H1 (cell line): ENCODE data around the gene MYRIP. TPM values are rescaled to one million over a fixed set of nuclear protein-coding genes. Genes with fewer than 3 reads are reported as not detected.

Experiments
- CTCF ChIA-PET: fragments of 300-600 bp; sonication (Branson Sonifier 250); formaldehyde crosslinking; loops from one replicate; lab custom pipeline; 2021; ENCODE audit not compliant: partially characterized antibody; lab: Charles Lee
- POLR2A ChIA-PET: fragments of 300-600 bp; sonication (Branson Sonifier 250); formaldehyde crosslinking; loops from one replicate; lab custom pipeline; 2021; ENCODE audit warnings: inconsistent platforms; ENCODE audit not compliant: partially characterized antibody; lab: Charles Lee
- DNase-seq, 2 experiments: peaks; one replicate each; pipeline versions ENCODE4 v3.0.0 to v3.0.0-alpha.2; 2010 to 2022; ENCODE audit warnings: low spot score in 2 of 2, low read depth in 1 of 2, mixed read lengths in 1 of 2
- FAIRE-seq: peaks from 2 replicates; lab custom pipeline; 2011; peaks lifted over from hg19 to GRCh38; lab: Jason Lieb, UNC
- H2AFZ ChIP-seq: 2 replicates; pipeline ENCODE4 v1.8.1; 2012; ENCODE audit warnings: low read length, inconsistent platforms
- H2AK5ac ChIP-seq: 2 replicates; pipeline ENCODE4 v1.6.1; 2013; ENCODE audit warnings: low read depth, low read length
- H2BK120ac ChIP-seq: replicated peaks from 2 replicates; pipeline ENCODE3; 2013; ENCODE audit warnings: low read depth, low read length, inconsistent platforms
- H2BK12ac ChIP-seq: 2 replicates; pipeline ENCODE4 v1.6.1; 2013; ENCODE audit warnings: low read depth, low read length
- H2BK15ac ChIP-seq: 2 replicates; pipeline ENCODE4 v1.6.1; 2013; ENCODE audit warnings: low read length
- H2BK20ac ChIP-seq: 2 replicates; pipeline ENCODE4 v1.6.1; 2013; ENCODE audit warnings: low read length
- H2BK5ac ChIP-seq: 2 replicates; pipeline ENCODE4 v1.6.1; 2013; ENCODE audit warnings: low read depth, low read length
- H3K14ac ChIP-seq: 2 replicates; pipeline ENCODE4 v1.6.1; 2013; ENCODE audit warnings: inconsistent platforms; ENCODE audit not compliant: insufficient read length
- H3K18ac ChIP-seq: 2 replicates; pipeline ENCODE4 v1.6.1; 2013; ENCODE audit warnings: low read length; ENCODE audit errors: extremely low read depth
- H3K23ac ChIP-seq: 2 replicates; pipeline ENCODE4 v1.6.1; 2013; ENCODE audit warnings: inconsistent platforms; ENCODE audit not compliant: insufficient read length
- H3K23me2 ChIP-seq: 2 replicates; pipeline ENCODE4 v1.6.1; 2013; ENCODE audit warnings: low read depth, low read length
- H3K27ac ChIP-seq: 2 replicates; pipeline ENCODE4 v1.6.1; 2011; ENCODE audit warnings: low read depth, low read length, inconsistent platforms
- H3K27me3 ChIP-seq, 4 experiments: replicated peaks in 1 of 4; 1 replicate in 1 of 4; 2 replicates in 3 of 4; pipeline versions ENCODE4 v1.6.1 to v1.8.1; 2011 to 2013; ENCODE audit warnings: low read length in 3 of 4, mild to moderate bottlenecking in 3 of 4, inconsistent platforms in 2 of 4, mixed read lengths in 2 of 4, moderate library complexity in 1 of 4; ENCODE audit not compliant: control insufficient read depth in 3 of 4, insufficient read depth in 3 of 4; ENCODE audit errors: extremely low read depth in 1 of 4
- H3K36me3 ChIP-seq, 4 experiments: 2 replicates each; pipeline versions ENCODE4 v1.6.1 to v1.8.1; 2011 to 2013; ENCODE audit warnings: mild to moderate bottlenecking in 4 of 4, low read length in 3 of 4, moderate library complexity in 2 of 4, control low read depth in 1 of 4, inconsistent platforms in 1 of 4; ENCODE audit not compliant: insufficient read depth in 4 of 4, control insufficient read depth in 2 of 4
- H3K4ac ChIP-seq: replicated peaks from 2 replicates; pipeline ENCODE3; 2013; ENCODE audit warnings: low read length, low read depth, mixed read lengths, inconsistent platforms; ENCODE audit not compliant: insufficient read length
- H3K4me1 ChIP-seq, 4 experiments: replicated peaks in 1 of 4; 1 replicate in 1 of 4; 2 replicates in 3 of 4; pipeline versions ENCODE4 v1.6.1 to v1.8.1; 2011 to 2013; ENCODE audit warnings: low read length in 3 of 4, inconsistent platforms in 2 of 4, mixed read lengths in 1 of 4; ENCODE audit not compliant: insufficient read depth in 4 of 4, control insufficient read depth in 3 of 4
- H3K4me2 ChIP-seq, 2 experiments: 2 replicates each; pipeline versions ENCODE4 v1.6.1 to v1.8.1; 2011 to 2013; ENCODE audit warnings: low read depth in 2 of 2, low read length in 2 of 2, control low read depth in 1 of 2, inconsistent platforms in 1 of 2, mild to moderate bottlenecking in 1 of 2; ENCODE audit not compliant: insufficient read depth in 1 of 2
- H3K4me3 ChIP-seq, 4 experiments: fragments of 200-600, 300-600 bp in 1 of 4; sonication (generic), shearing (Covaris generic), sonication (Bioruptor Twin) in 1 of 4; 2 replicates each; pipeline versions ENCODE4 v1.5.1 to v1.8.1; 2011 to 2016; ENCODE audit warnings: low read length in 4 of 4, low read depth in 3 of 4, control low read depth in 2 of 4, inconsistent platforms in 2 of 4, mild to moderate bottlenecking in 2 of 4, mixed read lengths in 1 of 4, moderate library complexity in 1 of 4; ENCODE audit not compliant: insufficient read depth in 2 of 4; ENCODE audit errors: extremely low read depth in 1 of 4
- H3K56ac ChIP-seq: replicated peaks from 2 replicates; pipeline ENCODE3; 2013; ENCODE audit warnings: low read depth, mild to moderate bottlenecking, mixed read lengths, low read length, inconsistent platforms; ENCODE audit not compliant: insufficient read length
- H3K79me1 ChIP-seq: 2 replicates; pipeline ENCODE4 v1.6.1; 2013; ENCODE audit warnings: low read depth, low read length, control low read depth
- H3K79me2 ChIP-seq, 2 experiments: 2 replicates each; pipeline versions ENCODE4 v1.6.1 to v1.8.1; 2012 to 2013; ENCODE audit warnings: low read length in 2 of 2, mild to moderate bottlenecking in 2 of 2, inconsistent platforms in 1 of 2; ENCODE audit not compliant: insufficient read depth in 2 of 2, control insufficient read depth in 1 of 2
- H3K9ac ChIP-seq, 4 experiments: replicated peaks in 1 of 4; 1 replicate in 1 of 4; 2 replicates in 3 of 4; pipeline versions ENCODE4 v1.6.1 to v1.8.1; 2011 to 2013; ENCODE audit warnings: low read depth in 3 of 4, low read length in 3 of 4, control low read depth in 2 of 4, mild to moderate bottlenecking in 2 of 4, moderate library complexity in 2 of 4, inconsistent platforms in 1 of 4; ENCODE audit errors: extremely low read depth in 1 of 4
- H3K9me3 ChIP-seq, 2 experiments: 2 replicates each; pipeline versions ENCODE4 v1.6.1 to v1.8.1; 2012 to 2013; ENCODE audit warnings: mild to moderate bottlenecking in 2 of 2, moderate library complexity in 2 of 2, control low read depth in 1 of 2, inconsistent platforms in 1 of 2, low read depth in 1 of 2, low read length in 1 of 2, mixed read lengths in 1 of 2; ENCODE audit not compliant: insufficient read depth in 2 of 2
- H4K20me1 ChIP-seq, 2 experiments: replicated peaks in 1 of 2; 2 replicates each; pipeline versions ENCODE3 to v1.8.1; 2011 to 2013; ENCODE audit warnings: inconsistent platforms in 2 of 2, low read length in 2 of 2, mild to moderate bottlenecking in 1 of 2; ENCODE audit not compliant: insufficient read depth in 2 of 2, control insufficient read depth in 1 of 2
- H4K5ac ChIP-seq: 2 replicates; pipeline ENCODE4 v1.6.1; 2013; ENCODE audit warnings: low read length, low read depth, mixed read lengths, inconsistent platforms; ENCODE audit not compliant: insufficient read length
- H4K8ac ChIP-seq: 2 replicates; pipeline ENCODE4 v1.8.0; 2013; ENCODE audit warnings: mild to moderate bottlenecking, moderate library complexity, low read length, inconsistent platforms; ENCODE audit not compliant: insufficient read depth; ENCODE audit errors: extremely low read depth
- H4K91ac ChIP-seq: replicated peaks from 2 replicates; pipeline ENCODE3; 2013; ENCODE audit warnings: low read length, mixed read lengths, inconsistent platforms; ENCODE audit not compliant: insufficient read length
- ASH2L ChIP-seq: fragments of 200-600, 300-600 bp; sonication (generic); IDR thresholded peaks from one replicate; pipeline ENCODE4 v1.7.1; 2017; ENCODE audit warnings: low read length
- GABPA ChIP-seq: IDR thresholded peaks from 2 replicates; pipeline ENCODE4 v1.6.1; 2011; ENCODE audit warnings: mild to moderate bottlenecking, low read length, moderate library complexity, borderline replicate concordance; ENCODE audit not compliant: insufficient read depth
- HDAC2 ChIP-seq, 2 experiments: fragments of 300-600 bp in 1 of 2; sonication (generic) in 1 of 2; IDR thresholded peaks; 2 replicates each; pipeline ENCODE4 v1.6.1; 2011 to 2012; ENCODE audit warnings: low read depth in 2 of 2, low read length in 2 of 2, mild to moderate bottlenecking in 2 of 2, moderate library complexity in 2 of 2, borderline replicate concordance in 1 of 2, inconsistent platforms in 1 of 2
- HDAC6 ChIP-seq: IDR thresholded peaks from one replicate; pipeline ENCODE4 v1.7.1; 2012; ENCODE audit warnings: low read depth, mild to moderate bottlenecking, inconsistent platforms, low read length, moderate library complexity
- MAX ChIP-seq: IDR thresholded peaks from 2 replicates; pipeline ENCODE4 v1.6.1; 2012; ENCODE audit warnings: inconsistent platforms
- RAD21 ChIP-seq, 2 experiments: IDR thresholded peaks in 1 of 2; conservative IDR thresholded peaks in 1 of 2; 2 replicates each; pipeline ENCODE4 v1.6.1; 2011; ENCODE audit warnings: low read depth in 2 of 2, low read length in 2 of 2, improper control_type of control experiment in 1 of 2, inconsistent platforms in 1 of 2, mild to moderate bottlenecking in 1 of 2, moderate library complexity in 1 of 2
- SAP30 ChIP-seq: fragments of 300-600 bp; sonication (generic); IDR thresholded peaks from 2 replicates; pipeline ENCODE4 v1.7.1; 2012; ENCODE audit warnings: low read length, moderate library complexity, mild to moderate bottlenecking, inconsistent platforms; ENCODE audit not compliant: insufficient read depth, insufficient replicate concordance
- SIN3A ChIP-seq, 2 experiments: IDR thresholded peaks in 1 of 2; conservative IDR thresholded peaks in 1 of 2; 2 replicates each; pipeline ENCODE4 v1.6.1; 2011 to 2012; ENCODE audit warnings: low read length in 2 of 2, improper control_type of control experiment in 1 of 2, low read depth in 1 of 2, mild to moderate bottlenecking in 1 of 2
- SP1 ChIP-seq: IDR thresholded peaks from 2 replicates; pipeline ENCODE4 v1.6.1; 2011; ENCODE audit warnings: low read depth, low read length
- TAF1 ChIP-seq: IDR thresholded peaks from 2 replicates; pipeline ENCODE4 v1.6.1; 2011; ENCODE audit warnings: mild to moderate bottlenecking, low read depth, low read length
- WGBS, 2 experiments: shearing (Covaris generic) in 1 of 2; methylation state at CpG; one replicate each; pipeline versions ENCODE4 v1.1.6 to v1.1.7; 2013 to 2015; ENCODE audit warnings: low lambda C conversion rate in 2 of 2, mixed read lengths in 2 of 2, inconsistent platforms in 1 of 2, low coverage in 1 of 2, missing lambda C conversion rate in 1 of 2; ENCODE audit not compliant: insufficient replicate concordance in 2 of 2, insufficient coverage in 1 of 2, insufficient read length in 1 of 2; ENCODE audit errors: extremely low coverage in 1 of 2, missing lambda C conversion rate in 1 of 2; 5-methylcytosine and 5-hydroxymethylcytosine counted together
- polyA plus RNA-seq, 7 experiments: library from polyadenylated mRNA; depleted of rRNA in 3 of 7; stranded (reverse) in 5 of 7; unstranded in 2 of 7; fragments of >200 nt in 5 of 7; fragments of 200-250 nt in 2 of 7; gene quantifications; 1 replicate in 5 of 7; 2 replicates in 1 of 7; 4 replicates in 1 of 7; pipeline versions ENCODE4 v1.2.1 to v1.2.3, GENCODE V29; 2011 to 2013; ENCODE audit warnings: missing spikeins in 2 of 7, mixed read lengths in 2 of 7
- total RNA-seq: library from RNA; stranded (reverse); fragmentation: NEBNext Ultra II Directional; extraction: Animal tissue kit (Norgen Biotek cat#: 25700); gene quantifications from 2 replicates; pipeline ENCODE4 v1.2.1, GENCODE V29; 2021

Gene MYRIP
- total and polyA plus RNA-seq, 2 of the 8 experiments (the other 6 are each of a cell fraction or from before 2014, with no cell fraction given): 0.54 to 4.3 TPM

GRCh38 chr3:39808467-39809180 lies 785 bp upstream of the MYRIP start:
- no peak overlapping the region for H3K4ac ChIP-seq
- DNase-seq: peak in 1 of 2 experiments; percentile 64
- WGBS, 2 experiments: 9% methylated on average over 26 of the region's 26 CpGs; no CpG with 5 or more reads in 1 of the 2 experiments
- H3K23ac ChIP-seq: no peak overlapping the region
- no peak overlapping the region for H3K27ac ChIP-seq
- TF ChIP-seq SAP30 (peak; percentile 94), SP1 (peak; percentile 22; the same call in 1 of the 2 replicates), MAX (peak; percentile 45), TAF1 (0 out of 2 replicates have a peak, but pooled peaks have one; percentile 5), ASH2L (peak; percentile 56), HDAC2 (IDR thresholded peaks at IDR 0.05; ENCODE audit: borderline replicate concordance in 1 of 2, low read depth in 2 of 2, low read length in 2 of 2) (peak in 1 of 2 experiments; percentile 46; a peak in 1 of 4 replicates), GABPA (no peak), RAD21 (IDR thresholded peaks at IDR 0.05 in 1 of 2, conservative IDR thresholded peaks at IDR 0.05 in 1 of 2; ENCODE audit: low read depth in 2 of 2, low read length in 2 of 2) (peak in 1 of 2 experiments; percentile 1; a peak in 1 of 4 replicates), SIN3A (conservative IDR thresholded peaks at IDR 0.05 in 1 of 2, IDR thresholded peaks at IDR 0.05 in 1 of 2; ENCODE audit: low read depth in 1 of 2, low read length in 2 of 2) (peak; percentile 78 to 85; a peak in 2 of 4 replicates), HDAC6 (no peak)
- H3K79me2 ChIP-seq: no peaks in the 10 kb centered on the region
- H3K36me3 ChIP-seq: no peaks in the 10 kb centered on the region
- H4K20me1 ChIP-seq: peaks cover 0 to 4% of the 10 kb centered on the region in 2 experiments
- peaks cover 8 to 42% (median 30%) of the 10 kb centered on the region in 4 experiments for H3K27me3 ChIP-seq
- peak overlapping the region; percentile 65; the same call in 1 of the 2 replicates for H2AFZ ChIP-seq
- H3K79me1 ChIP-seq: no peaks in the 10 kb centered on the region
- no peak overlapping the region for H2BK120ac ChIP-seq
- CTCF ChIA-PET: interaction anchor here (1.3 to 5.5 kb wide), 2 partner anchors 310 to 371 kb away, joined by 3 to 39 read pairs; no protein-coding TSS in a partner anchor
- no peak overlapping the region for H2AK5ac ChIP-seq
- H2BK15ac ChIP-seq: no peak overlapping the region
- POLR2A ChIA-PET: no interaction called here
- peak; percentile 45 for FAIRE-seq
- no peak overlapping the region for H2BK5ac ChIP-seq
- H2BK12ac ChIP-seq: no peak overlapping the region
- H3K9me3 ChIP-seq: 0 out of 4 replicates have a peak, but pooled peaks cover 0 to 3% of the 10 kb centered on the region in 2 experiments
- no peak overlapping the region; the same call in 1 of the 2 replicates for H3K18ac ChIP-seq
- H3K14ac ChIP-seq: no peak overlapping the region
- peak overlapping the region; percentile 38 for H3K56ac ChIP-seq
- H3K23me2 ChIP-seq: peaks cover 20% of the 10 kb centered on the region
- H3K4me1 ChIP-seq: peaks cover 0 to 3% (median 1%) of the 10 kb centered on the region in 4 experiments; a peak in 3 of 7 replicates
- H4K91ac ChIP-seq: no peak overlapping the region
- H3K9ac ChIP-seq: no peak overlapping the region
- H3K4me2 ChIP-seq: peak overlapping the region; percentile 85 to 89
- H4K5ac ChIP-seq: no peak overlapping the region
- H4K8ac ChIP-seq: no peak overlapping the region
- H3K4me3 ChIP-seq: peak overlapping the region; percentile 48 to 70 (median 64)
- no peak overlapping the region for H2BK20ac ChIP-seq
